Fibroblast of skin of right biceps (primary cell): Measurements from ENCODE around the gene CSMD2.
"Not testable (repeated sequence)": the region's sequence is repeated elsewhere in the genome, so short reads cannot be mapped to it uniquely, and the experiment has no call there.

Source experiments
- DNase-seq: peaks from one replicate; pipeline ENCODE4 v3.0.0-alpha.2; 2013

The CSMD2 gene

DNA sequence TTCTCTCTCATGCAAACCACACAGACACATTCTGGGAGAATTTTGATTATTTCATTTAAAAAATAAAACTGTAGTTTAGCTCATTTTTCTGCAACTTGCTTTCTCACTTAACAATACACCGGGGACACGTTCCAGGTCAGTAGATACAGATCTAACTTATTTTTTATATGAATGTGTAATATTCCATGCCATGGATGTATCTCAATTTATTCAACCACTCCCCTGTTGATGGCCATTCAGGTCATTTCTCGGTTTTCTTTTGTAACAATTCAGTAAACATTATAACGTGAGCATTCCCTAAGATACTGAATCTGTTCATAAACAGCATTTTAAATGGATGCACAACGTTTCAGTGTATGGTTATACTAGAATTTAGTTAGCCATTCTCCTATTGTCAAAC, 64.7 kb downstream of the CSMD2 start:
- DNase-seq = no peak

DNA sequence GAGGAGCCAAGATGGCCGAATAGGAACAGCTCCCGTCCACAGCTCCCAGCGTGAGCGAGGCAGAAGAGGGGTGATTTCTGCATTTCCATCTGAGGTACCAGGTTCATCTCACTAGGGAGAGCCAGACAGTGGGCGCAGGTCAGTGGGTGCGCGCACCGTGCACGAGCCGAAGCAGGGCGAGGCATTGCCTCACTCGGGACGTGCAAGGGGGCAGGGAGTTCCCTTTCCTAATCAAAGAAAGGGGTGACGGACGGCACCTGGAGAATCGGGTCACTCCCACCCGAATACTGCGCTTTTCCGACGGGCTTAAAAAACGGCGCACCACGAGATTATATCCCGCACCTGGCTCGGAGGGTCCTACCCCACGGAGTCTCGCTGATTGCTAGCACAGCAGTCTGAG, 72.6 kb downstream of the CSMD2 start:
- DNase-seq = not testable (repeated sequence)

DNA sequence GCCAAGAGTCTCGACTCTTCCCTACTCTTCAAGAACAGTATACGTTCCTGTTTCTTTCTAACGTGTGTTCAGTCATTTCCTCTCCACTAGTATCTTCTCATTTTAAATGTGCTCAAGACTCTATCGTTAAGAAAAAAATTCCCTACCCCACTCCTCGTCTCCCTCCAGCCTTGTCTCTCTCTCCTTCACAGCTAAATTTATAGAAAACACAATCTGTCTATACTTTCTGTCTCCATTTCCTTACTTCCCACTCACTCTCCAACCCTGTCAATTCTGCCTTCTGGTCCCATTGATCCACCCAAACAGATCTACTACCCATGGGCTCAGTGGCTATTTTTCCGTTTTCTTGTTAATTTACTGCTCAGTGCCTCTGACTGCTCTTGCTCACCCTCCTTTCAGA, 75.3 kb downstream of the CSMD2 start:
- no peak for DNase-seq

DNA sequence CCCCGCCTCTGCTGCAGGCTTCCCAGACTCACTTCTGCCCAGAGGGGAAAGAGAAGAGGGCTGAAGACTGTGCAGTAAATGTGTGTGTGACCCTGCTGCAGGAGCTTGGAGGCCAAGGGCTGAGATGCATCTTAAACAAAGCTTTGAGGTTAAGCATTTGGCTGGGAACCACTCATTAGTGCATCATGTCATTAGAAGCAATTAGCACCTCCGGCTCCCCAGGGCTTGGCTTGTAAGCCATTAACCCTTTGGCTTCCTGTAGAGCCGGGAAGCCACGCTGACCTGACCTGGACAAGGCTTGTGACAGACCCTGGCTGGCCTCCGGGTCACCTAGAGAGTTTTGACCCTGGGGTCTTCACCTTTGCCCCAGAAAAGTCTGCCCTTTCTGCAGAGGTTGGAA, 77.0 kb downstream of the CSMD2 start:
- no peak for DNase-seq

DNA sequence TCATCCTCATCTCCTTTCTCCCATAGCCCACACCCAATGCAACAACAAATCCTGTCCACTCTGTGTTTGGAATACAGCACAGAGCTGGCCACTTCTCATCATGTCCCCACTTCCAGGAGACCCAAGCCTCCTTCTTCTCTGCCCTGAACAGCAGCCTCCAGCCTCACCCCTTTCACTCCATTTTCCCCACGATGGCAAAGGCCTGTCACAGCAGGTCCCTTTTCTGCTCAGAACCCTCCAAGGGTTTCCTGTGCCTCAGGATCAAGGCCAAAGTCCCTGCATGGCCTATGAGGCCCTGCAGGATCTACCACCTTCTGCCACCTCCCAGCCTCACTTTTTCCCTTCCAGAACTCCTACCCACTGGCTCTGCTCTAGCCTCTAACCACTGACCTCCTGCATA, 78.5 kb downstream of the CSMD2 start:
- no peak for DNase-seq

DNA sequence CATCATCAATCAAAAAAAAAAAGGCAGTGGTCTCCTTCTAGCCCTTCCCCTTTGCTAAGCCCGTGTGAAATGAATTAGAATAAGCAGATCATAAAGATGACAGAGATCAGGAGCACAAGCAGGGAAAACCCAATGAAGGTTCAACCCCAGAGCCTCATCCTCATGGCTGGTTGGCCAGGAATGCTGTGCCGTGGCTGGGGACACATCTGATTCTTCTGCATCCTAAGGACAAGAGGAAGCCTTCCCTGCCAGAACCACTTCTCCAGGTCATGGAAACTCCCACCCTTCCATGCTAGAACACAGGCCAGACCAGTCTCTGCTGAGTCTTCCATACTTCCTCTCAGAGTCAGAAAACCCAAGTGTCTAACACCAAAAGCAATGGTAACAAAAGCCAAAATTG, 81.1 kb downstream of the CSMD2 start:
- DNase-seq = no peak

DNA sequence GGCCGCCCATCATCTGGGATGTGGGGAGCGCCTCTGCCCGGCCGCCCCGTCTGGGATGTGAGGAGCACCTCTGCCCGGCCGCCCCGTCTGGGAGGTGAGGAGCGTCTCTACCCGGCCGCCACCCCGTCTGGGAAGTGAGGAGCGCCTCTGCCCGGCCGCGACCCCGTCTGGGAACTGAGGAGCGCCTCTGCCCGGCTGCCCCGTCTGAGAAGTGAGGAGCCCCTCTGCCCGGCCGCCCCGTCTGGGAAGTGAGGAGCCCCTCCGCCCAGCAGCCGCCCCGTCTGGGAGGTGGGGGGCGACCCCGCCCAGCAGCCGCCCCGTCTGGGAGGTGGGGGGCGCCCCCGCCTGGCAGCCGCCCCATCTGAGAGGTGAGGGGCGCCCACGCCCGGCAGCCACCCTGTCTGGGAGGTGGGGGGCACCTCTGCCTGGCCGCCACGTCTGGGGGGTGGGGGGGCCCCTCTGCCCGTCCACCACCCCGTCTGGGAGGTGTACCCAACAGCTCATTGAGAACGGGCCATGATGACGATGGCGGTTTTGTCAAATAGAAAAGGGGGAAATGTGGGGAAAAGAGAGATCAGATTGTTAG, 82.9 kb downstream of the CSMD2 start:
- DNase-seq = not testable (repeated sequence)

DNA sequence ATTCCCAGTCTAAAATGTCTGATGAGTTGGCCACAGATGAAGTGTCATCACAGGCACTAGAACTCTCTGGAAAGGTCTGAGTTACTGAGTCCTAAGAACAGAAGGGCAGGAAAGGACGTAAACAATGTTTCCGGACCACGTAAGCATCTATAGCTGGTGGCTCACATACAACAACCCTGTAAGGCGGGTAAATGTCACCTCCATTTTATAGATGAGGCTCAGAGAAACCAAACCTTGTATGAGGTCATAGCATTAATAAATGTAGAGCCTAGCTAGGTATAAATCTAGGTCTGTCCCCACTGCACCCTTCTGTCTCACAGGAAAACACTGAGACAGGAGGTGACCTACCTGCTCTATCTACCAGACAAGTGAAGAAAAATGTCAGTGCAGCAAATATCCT, 86.6 kb downstream of the CSMD2 start:
- DNase-seq = no peak

DNA sequence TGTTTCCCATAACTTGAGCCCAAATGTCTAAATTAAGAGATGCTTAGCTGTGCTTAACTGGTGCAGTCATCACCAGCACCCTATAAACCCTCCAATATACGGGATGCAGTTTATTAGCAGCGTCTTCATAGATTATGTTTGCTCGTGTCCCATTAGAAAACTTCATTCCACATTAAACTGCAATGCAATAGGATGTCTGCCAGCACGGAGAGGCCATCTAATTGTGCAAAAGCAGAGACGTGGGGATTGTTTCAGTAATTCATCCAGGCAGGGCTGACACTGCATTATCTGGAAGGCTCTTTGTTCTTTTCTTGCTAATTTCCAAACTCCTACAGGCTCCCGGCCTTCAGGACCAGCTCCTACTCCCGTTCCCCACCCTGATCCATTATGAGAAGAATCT, 89.5 kb downstream of the CSMD2 start:
- DNase-seq = no peak

DNA sequence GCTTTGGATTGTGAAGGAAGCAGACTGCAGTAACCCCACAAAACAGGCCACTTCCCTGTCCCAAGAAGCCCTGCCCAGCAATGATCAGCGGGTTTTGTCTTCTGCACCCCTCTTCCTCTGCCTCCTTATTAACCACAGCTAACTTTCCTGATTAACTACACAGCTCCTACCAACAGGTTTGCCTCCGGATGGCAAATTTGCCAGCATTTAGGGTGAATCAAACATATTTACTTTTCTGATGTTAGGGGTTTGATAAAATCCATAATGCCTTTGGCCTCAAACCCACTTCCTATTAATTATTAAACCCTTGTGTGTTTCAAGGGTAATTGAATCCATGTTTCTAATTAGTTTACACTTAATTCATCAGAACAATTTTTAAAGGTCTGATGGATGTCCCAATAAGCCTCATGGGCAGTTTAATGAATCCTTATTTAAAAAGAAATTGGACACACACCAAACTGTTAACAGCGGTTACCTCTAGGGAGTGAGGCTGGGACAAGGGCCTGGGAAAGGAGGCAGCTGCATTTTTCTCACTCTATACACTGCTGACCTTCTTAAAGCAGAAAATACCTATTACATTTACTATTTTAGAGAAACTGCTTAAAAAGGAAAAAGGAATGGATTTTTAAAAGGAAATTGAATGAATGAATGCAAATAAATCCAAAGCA, 91.9 kb downstream of the CSMD2 start:
- DNase-seq = no peak

DNA sequence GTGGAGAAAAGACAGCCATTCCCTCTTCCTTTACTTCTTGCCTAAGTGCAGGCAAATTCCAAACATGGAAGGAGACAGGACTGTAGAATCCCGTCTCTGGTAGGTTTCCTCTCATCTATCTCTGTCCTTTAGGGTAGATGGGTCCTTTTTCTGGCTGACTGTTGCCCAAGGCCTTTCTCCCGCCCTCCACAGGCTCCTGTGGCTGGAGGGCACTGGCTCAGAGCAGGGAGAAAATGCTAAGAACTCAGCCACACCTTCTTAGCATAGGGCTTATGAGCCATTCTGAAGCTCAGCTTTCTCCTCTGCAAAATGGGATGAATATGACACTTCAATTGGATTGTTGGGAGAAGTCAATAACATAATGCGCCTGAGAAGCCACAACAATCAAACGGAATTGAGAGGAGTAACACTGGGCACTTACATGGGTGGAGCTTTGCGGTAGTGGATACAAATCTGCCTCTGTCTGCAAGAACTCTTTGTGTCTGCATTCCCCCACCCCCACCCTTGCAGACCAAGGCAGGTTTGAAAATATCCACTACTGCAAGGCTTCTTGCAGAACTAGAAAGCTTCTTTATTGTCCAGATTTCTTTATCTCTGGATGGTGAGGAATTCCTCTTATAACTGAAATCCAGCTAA, 94.7 kb downstream of the CSMD2 start:
- DNase-seq = no peak

DNA sequence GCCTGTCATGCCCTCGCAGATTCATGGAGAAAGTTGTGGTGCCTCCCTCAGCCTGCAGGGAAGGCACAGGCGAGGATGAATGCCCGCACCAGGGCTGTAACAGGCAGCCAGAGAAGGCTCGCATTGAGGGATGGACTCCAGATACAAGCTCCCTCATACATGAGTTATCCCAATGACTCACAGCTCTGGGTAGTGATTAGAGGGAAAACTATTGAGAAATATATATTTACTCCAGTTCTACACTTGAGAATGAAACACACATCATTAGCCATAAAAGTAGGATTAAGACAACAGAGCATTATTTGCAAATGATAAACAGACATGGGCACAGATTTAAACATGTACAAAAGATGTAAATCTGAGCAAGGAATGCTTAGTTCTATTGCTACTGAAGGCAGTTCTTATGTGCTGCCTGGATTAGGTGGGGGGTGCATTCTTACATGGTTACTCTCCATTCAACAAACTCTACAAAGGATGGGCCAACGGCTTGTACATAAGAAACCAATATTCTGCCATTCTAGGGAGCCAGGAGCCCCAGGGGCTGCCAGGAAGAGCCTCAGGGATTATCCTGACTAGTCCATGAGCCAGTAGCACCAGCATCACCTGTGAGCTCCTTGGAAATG, 97.9 kb downstream of the CSMD2 start:
- peak; percentile 92 for DNase-seq

DNA sequence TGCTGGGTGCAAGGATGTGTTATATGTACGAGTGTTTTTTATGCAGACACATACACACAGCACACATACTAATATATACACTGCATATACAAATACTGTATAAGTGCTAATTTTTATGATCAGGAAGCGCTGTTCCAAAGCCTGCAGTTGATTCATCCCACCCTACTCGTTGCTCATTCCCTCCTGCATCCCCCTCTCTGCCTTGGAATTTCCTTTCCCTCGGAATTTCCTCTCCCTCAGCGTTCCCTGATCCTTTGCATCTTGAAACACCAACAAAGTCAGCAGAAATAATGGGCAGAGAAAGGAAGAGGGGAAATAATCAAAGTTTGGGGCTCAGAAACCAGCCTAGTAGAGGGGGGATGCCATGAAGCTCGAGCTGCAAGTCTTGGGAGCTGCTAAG, 98.9 kb downstream of the CSMD2 start:
- DNase-seq = peak; percentile 73

DNA sequence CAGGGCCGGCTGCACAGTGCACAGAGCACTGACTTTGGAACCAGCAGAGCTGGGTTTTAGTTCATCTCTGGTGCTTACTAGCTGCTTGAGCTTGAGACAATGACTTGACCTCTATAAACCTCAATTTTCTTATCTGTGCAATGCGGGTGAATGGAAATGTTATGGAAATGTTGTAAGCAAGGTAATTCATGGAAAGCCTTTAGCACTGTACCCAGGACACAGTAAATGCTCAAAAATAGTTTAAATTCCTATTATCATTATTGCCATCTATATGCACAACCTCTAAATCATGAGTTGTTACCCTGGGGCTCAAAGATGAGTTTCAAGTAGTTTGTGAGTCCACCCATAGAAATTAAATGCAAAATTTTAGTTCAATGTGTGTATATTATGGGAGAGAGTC, 99.5 kb downstream of the CSMD2 start:
- no peak for DNase-seq

DNA sequence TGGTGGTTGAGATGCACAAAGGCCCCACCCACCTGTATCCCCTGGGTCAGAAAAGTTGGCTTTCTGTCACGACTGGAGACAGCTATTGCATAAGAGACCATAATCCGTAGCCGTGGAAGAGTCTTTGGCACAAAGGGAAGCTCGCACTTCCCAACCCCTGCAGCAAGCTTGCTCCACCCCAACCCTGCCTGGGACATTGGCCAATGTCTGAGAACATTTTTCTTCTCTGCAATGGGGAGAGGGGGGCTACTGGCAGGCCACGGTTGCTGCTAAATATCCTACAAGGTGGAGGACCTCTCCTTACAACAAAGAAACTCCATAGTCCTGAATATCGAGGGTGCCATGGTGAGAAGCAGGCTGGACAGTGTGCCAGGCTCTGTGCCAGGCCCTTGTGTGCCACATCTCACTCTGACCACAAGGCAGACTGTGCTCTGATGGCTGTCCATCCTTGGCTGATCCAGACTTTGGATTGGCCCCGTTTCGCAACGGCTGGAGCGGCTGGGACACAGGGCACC, 104.1 kb downstream of the CSMD2 start:
- DNase-seq = peak; percentile 59

DNA sequence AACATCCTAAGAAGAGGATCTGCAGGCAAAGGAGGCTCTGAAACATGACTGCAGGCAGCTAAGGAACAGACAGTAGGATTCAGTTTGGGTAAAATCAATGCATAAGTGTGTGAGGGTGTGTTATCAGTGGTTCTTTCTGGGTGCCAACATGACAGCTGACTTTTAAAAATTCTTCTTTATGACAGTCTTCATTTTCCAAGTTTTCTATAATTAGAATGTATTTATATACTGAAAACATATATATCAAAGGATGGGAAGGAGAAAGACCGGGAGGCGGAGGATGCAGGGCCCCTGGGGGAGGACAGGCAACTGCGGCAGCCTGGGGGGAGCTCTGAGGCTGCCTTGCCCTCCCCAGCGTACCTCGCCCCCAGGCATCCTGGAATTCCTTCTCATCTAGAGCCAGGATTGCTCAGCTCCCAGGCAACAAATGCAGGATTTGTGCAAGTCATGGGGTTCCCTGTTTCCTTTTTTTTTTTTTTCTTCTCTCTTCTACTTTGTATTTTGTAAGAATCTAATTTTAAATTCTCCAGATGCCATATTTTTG, 104.8 kb downstream of the CSMD2 start:
- no peak for DNase-seq

DNA sequence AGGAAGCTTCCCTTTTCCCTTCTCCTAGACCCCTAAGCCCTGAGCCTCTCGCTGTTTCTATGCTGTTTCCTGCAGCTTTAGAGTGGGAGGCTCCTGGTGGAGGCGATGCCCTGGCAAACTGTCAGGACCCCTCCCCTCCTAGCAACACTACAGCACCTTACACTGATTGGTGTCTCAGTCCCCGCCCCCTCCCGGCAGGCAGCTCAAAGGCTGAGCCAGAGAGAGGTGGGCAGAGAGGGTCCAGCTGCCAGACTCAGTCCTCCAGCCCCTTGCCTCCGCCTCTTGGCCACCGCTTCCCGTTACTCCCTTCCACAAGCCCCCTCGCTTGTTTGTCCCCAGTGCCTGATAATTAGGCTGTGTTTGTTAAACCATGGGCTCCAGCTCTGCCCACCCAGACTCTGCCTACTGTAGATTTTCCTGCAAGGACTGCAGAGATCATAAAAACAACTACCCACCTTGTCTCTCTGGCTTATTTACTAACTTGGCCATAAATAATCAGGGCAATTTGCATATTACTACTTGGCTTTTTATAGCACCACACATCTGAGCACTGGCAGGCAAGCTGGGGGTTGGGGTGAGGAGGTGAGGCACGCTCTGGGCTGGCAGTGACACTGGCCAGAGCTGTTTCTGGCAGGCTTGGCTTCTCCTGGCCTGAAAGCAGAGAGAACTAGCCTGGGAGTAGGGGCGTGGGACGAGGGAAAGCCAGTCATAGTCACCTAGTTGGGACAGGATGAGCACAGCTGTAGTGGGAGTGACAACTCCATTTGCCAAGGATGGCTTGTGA, 107.5 kb downstream of the CSMD2 start:
- DNase-seq = no peak

DNA sequence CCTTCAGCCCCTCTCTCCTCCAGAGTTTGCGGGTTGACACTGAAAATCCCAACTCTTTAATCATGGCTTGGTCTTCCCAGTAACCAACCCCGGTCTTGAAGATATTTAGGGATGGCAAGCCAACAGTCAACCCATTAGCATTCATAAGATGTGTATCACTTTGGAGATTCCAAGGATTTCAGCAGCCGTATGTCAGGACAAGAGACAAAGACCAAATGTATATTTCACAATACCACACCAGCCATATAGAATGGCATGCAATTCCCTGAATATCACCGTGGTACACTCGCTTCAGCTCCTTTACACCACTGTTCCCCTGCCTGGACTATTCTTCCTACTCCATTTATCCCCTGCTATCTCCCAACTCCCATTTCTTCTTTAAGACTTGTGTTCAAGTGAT, 109.2 kb downstream of the CSMD2 start:
- peak; percentile 75 for DNase-seq

DNA sequence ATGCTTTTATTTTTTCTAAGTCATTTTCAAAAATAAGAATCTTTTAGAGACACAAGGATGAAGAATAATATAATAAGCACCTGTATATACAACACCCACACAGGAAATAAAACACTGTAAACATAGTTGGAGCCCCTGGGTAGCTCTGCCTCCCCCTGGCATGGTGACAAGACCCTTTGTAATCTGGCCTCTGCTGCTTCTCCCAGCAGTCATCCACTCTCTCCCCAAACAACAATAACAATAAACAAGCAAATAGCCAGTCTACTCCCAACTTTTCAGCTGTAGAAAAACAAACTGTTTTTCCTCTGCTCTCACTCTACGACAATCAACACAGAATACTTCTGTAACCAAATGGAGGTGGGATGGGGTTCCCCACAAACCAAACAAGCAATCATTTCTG, 110.1 kb downstream of the CSMD2 start:
- DNase-seq = no peak

DNA sequence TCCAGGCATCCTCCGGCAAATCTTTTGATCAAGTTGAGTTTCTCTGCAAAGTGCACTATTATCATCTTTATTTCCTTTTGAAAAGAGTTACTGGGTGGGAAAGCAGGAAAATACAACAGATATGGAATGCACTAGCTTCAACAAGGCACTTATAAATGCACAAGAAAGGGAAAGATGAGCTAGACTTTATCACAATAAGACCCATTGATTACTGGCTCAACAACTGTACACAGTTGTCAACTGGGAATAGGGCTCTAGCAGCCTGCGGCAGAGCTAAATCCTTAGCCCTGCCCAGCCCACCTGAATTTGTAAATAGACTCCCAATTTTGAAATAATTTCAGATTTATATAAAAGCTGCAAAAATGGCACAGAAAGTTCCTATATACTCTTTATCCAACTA, 111.4 kb downstream of the CSMD2 start:
- no peak for DNase-seq

DNA sequence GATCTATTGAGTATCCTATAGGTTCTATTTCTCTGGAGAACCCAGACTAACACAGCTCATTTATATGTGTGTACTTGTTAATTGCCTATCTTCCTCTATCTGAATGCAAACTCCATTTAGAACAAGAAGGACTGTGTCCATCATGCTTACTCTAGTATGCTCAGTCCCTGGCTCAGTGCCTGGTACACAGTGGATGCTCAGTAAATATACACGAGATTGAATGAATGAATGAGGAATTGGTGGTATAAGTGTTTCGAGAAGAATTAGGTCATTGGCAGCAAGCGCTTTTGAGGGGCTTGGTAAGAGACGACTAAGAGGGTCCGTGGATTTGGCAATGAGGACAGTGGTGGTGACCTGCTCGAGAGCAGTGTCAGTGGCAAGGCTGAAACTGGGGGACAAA, 112.5 kb downstream of the CSMD2 start:
- no peak for DNase-seq

DNA sequence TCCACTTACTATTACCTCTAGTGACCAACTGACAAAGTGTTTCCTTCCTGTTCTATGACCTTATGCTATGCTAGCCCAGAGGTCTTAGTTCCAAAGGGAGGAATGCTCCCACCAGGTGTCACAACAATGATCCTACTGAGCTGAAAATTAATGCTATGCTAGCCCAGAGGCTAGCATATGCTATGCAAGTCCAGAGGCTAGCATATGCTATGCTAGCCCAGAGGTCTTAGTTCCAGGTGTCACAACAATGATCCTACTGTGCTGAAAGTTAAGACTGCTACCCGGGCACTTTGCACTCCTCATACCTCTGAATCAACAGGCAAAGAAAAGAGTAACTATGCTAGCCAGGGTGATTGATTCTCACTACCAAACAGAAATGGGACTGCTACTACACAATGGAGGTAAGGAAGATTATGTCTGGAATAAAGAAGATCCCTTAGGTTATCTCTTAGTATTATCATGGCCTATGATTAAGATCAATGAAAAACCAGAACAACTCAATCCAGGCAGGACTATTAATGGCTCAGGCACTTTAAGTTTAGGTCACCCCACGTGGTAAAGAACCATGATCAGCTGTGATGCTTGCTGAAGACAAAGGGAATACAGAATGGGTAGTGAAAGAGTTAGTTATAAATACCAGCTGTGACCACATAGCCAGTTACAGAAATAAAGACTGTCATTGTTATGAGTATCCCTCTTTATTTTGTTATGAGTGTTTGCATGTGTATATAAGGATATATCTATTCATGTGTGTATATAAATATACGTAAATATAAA, 114.1 kb downstream of the CSMD2 start:
- no peak for DNase-seq
